ENCODE results near the gene PSD2. TPM values are rescaled to one million over a fixed set of nuclear protein-coding genes. Genes with fewer than 3 reads are reported as not detected.

The PSD2 gene
- total RNA-seq, 1 donor from 2014 or later: 0.25 TPM

GRCh38 chr5:139884144-139884543, 88.5 kb downstream of the PSD2 start:
- no peak for FAIRE-seq
- H3K36me3 Mint-ChIP-seq (ENCODE audit: low read depth, unreplicated experiment): peaks cover 5% of the 10 kb centered on the region
- peaks cover 86% of the 10 kb centered on the region for H3K27me3 Mint-ChIP-seq (ENCODE audit: low read depth, unreplicated experiment)
- no peak overlapping the region for H3K4me3 Mint-ChIP-seq (ENCODE audit: unreplicated experiment)
- TF ChIP-seq EZH2 (IDR thresholded peaks at IDR 0.05; ENCODE audit: insufficient read depth, low read length) (no peak), CTCF (IDR thresholded peaks at IDR 0.05; ENCODE audit: insufficient read depth, low read depth, low read length) (no peak)
- Histone ChIP-seq H3K4me2 (ENCODE audit: low read length) (no peak overlapping the region), H2AFZ (ENCODE audit: low read depth, low read length) (no peak overlapping the region), H3K36me3 (ENCODE audit: insufficient read depth, low read length) (no peaks in the 10 kb centered on the region), H3K27ac (ENCODE audit: low read depth, low read length) (no peak overlapping the region), H3K9me3 (ENCODE audit: insufficient read depth, low read depth, low read length) (no peaks in the 10 kb centered on the region), H3K4me1 (ENCODE audit: insufficient read depth, low read length) (no peaks in the 10 kb centered on the region), H3K27me3 (ENCODE audit: insufficient read depth, low read length) (peaks cover 17% of the 10 kb centered on the region), H4K20me1 (ENCODE audit: insufficient read depth, low read length) (no peaks in the 10 kb centered on the region), H3K79me2 (ENCODE audit: insufficient read depth, low read length) (no peaks in the 10 kb centered on the region), H3K4me3 (ENCODE audit: insufficient read depth, low read depth, low read length) (no peak overlapping the region), H3K9ac (ENCODE audit: low read length) (no peak overlapping the region)
- H3K27ac Mint-ChIP-seq (ENCODE audit: unreplicated experiment): no peak overlapping the region
- peaks cover 5% of the 10 kb centered on the region for H3K9me3 Mint-ChIP-seq (ENCODE audit: unreplicated experiment)
- H3K4me1 Mint-ChIP-seq (ENCODE audit: low read depth, unreplicated experiment): no peaks in the 10 kb centered on the region
- no peak for DNase-seq (ENCODE audit: low read depth)

- H3K27ac Mint-ChIP-seq (ENCODE audit: unreplicated experiment): peak overlapping the region; percentile 19
- no peak overlapping the region for H3K27ac ChIP-seq (ENCODE audit: low read depth, low read length)
Measured at GRCh38 chr5:139884734-139885133, 89.1 kb downstream of the PSD2 start.

More at GRCh38 chr5:139884734-139885133, 89.1 kb downstream of the PSD2 start:
- H3K36me3 ChIP-seq (ENCODE audit: insufficient read depth, low read length): no peaks in the 10 kb centered on the region
- no peaks in the 10 kb centered on the region for H3K4me1 Mint-ChIP-seq (ENCODE audit: low read depth, unreplicated experiment)
- H2AFZ ChIP-seq (ENCODE audit: low read depth, low read length): no peak overlapping the region
- no peak overlapping the region for H3K9ac ChIP-seq (ENCODE audit: low read length)
- H3K4me3 Mint-ChIP-seq (ENCODE audit: unreplicated experiment): no peak overlapping the region
- FAIRE-seq: no peak
- H3K4me1 ChIP-seq (ENCODE audit: insufficient read depth, low read length): no peaks in the 10 kb centered on the region
- no peaks in the 10 kb centered on the region for H4K20me1 ChIP-seq (ENCODE audit: insufficient read depth, low read length)
- no peaks in the 10 kb centered on the region for H3K79me2 ChIP-seq (ENCODE audit: insufficient read depth, low read length)
- H3K9me3 ChIP-seq (ENCODE audit: insufficient read depth, low read depth, low read length): no peaks in the 10 kb centered on the region
- DNase-seq (ENCODE audit: low read depth): no peak
- no peak overlapping the region for H3K4me2 ChIP-seq (ENCODE audit: low read length)
- H3K27me3 Mint-ChIP-seq (ENCODE audit: low read depth, unreplicated experiment): peaks cover 84% of the 10 kb centered on the region
- no peak overlapping the region for H3K4me3 ChIP-seq (ENCODE audit: insufficient read depth, low read depth, low read length)
- peaks cover 5% of the 10 kb centered on the region for H3K36me3 Mint-ChIP-seq (ENCODE audit: low read depth, unreplicated experiment)
- peaks cover 17% of the 10 kb centered on the region for H3K27me3 ChIP-seq (ENCODE audit: insufficient read depth, low read length)
- H3K9me3 Mint-ChIP-seq (ENCODE audit: unreplicated experiment): peaks cover 5% of the 10 kb centered on the region
- TF ChIP-seq CTCF (IDR thresholded peaks at IDR 0.05; ENCODE audit: insufficient read depth, low read depth, low read length): no peak
- TF ChIP-seq EZH2 (IDR thresholded peaks at IDR 0.05; ENCODE audit: insufficient read depth, low read length): no peak

All from astrocyte (in vitro differentiated cells and primary cell).